NCI-H82 treated with DMSO at 0.1 percent for 48 hours (cell line): ENCODE results near the gene FAM184B.

ENCODE experiments used
- DNase-seq: peaks from one replicate; lab custom pipeline; 2025; ENCODE audit not compliant: unreplicated experiment; lab: John Stamatoyannopoulos, UW

FAM184B gene

GRCh38 chr4:17584521-17585213 lies 196.8 kb downstream of the FAM184B start:
- DNase-seq = no peak

- DNase-seq = no peak
These were observed 197.5 kb downstream of the FAM184B start for GRCh38 chr4:17583941-17584340.

- DNase-seq = no peak
These were observed 198.1 kb downstream of the FAM184B start for GRCh38 chr4:17583276-17583675.

- DNase-seq = no peak
These were observed 200.5 kb downstream of the FAM184B start for GRCh38 chr4:17580969-17581368.
